ENCODE results near the gene KCNK3.
A peak's percentile ranks its signal among the peaks of the same experiment; 100 is the strongest.
"Not testable (repeated sequence)": the region's sequence is repeated elsewhere in the genome, so short reads cannot be mapped to it uniquely, and the experiment has no call there.

The KCNK3 gene

DNA sequence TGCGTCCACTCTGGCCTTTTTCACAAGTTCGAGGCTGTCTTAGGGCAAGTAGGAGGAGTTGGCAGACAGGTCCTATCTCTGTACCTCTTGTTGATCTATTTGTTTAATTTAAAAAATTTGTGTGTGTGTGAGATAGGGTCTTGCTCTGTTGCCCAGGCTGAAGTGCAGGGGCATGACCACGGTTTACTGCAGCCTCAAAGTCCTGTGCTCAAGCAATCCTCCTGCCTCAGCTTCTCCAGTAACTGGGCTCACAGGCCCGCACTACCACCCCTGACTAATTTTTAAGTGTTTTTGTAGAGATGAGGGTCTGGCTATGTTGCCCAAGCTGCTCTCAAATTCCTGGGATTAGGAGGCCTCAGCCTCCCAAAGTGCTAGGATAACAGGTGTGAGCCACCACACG, 67.3 kb downstream of the KCNK3 start:
- no peak for DNase-seq

DNA sequence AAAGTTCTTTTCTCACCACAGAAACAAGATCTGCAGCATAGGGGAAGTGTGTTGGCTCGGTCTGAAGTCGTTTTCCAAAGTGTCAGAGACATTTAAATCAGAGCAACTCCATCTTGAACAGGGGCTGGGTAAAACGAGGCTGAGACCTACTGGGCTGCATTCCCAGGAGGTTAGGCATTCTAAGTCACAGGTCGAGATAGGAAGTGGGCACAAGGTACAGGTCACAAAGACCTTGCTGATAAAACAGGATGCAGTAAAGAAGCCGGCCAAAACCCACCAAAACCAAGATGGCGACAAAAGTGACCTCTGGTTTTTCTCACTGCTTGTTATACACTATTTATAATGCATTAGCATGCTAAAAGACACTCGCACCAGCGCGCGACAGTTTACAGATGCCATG, 68.5 kb downstream of the KCNK3 start:
- DNase-seq = not testable (repeated sequence)

DNA sequence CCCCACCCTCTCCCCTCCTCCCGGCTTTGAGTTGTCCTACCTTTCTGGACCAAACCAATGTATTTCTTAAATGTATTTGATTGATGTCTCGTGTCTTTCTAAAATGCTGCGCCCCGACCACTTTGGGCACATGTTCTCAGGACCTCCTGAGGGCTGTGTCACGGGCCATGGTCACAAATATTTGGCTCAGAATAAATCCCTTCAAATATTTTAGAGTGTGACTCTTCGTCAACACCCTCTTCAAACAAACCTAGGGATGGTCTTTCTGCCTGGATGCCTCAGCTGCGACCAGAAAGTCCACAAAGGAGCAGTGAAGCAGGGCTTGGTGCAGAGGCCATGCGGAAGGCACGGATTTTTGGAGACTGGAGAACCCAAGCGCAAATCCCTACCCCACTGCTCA, 70.5 kb downstream of the KCNK3 start:
- no peak for DNase-seq

DNA sequence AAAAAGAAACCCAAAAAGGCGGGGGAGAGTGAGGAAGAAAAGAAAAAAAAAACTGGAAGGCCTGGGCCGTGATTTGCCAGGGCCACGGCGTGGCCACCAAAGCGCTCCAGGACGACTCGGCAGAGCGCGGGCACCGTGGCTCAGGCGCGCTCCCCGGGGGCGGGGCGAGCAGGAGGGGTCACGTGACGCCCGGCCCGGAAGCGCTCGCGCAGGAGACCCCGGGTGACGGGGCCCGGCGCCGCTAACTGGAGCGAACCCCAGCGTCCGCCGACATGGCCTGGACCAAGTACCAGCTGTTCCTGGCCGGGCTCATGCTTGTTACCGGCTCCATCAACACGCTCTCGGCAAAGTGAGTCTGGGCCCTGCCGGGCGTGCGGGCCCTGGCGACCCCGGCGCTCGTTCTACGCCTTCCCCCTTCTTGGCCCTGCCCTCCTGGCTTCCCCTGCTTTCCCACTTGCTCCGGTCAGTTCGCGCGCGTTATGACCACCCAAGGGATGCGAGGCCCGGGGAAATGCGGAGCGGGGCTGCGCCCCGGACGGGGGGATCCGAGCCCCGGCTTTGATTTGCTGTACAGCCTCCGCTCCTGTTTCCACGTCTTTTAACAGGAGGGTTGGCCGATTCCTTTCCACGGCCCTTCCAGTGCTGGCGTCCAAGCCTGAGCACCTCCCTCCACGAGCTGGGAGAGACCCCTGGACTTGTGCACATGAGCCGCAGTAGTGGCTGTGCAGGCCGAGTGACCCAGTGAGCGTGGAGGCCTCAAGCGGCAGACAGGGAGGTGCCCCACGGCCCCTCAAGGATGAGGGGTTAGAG, 71.8 kb downstream of the KCNK3 start, which contains the start of gene SLC35F6:
Gene SLC35F6 (plus strand): TSS at position 207 of the 810 bp plus-strand sequence. CDS start 66 bp downstream, at position 273.
- DNase-seq = peak; percentile 85

DNA sequence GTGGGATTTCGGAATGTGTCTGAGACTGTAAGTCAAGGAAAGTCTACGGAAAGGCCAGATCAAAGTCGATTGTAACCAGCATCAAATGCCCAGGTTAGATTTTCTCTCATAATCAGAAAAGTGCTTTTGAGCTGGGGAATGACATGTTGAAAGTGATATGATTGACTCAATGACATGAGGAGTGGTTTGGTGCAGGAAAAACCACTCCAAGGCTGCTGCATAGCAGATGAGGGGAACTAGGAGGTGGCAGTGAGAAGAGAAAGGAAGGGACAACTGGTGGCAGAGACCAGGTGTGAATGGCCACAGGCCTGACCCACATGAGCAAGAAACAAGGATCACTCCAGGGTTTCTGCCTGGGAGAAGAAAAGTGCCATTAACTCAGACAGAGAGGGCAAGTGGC, 72.4 kb downstream of the KCNK3 start:
- DNase-seq = no peak

DNA sequence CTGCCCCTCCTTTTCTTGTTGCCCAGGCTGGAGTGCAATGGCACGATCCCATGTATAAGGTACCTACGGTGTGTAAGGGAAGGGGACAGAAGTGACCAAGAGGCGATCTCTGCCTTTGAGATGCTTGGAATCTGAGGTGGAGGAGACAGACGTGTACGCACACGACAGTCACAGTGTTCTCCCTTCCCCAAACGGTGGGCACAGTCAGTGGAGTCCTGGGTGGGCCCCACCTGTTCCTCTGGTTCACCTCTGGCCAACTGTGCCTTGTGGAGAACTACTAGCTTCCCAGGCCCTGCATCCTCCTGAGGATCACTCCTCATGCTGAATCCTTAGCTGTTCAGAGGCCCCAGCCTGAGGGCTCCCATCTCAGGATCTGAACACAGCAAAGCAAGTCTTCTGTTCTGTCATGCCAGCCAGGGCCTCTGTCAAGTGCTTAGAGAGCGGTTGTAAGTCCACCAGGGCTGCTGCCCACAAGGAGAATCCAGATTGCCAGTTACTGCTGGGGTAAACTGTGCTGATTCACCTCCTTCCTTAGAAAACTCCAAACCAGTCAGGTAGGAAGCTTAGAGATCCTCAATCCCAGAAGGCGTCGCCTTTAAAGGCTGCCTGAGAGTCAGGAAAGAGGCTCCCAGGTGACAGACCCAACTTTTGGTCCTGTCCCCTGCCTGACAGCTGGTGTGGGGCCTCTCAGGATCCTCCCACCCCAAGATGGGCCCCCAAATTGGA, 73.1 kb downstream of the KCNK3 start:
- no peak for DNase-seq

DNA sequence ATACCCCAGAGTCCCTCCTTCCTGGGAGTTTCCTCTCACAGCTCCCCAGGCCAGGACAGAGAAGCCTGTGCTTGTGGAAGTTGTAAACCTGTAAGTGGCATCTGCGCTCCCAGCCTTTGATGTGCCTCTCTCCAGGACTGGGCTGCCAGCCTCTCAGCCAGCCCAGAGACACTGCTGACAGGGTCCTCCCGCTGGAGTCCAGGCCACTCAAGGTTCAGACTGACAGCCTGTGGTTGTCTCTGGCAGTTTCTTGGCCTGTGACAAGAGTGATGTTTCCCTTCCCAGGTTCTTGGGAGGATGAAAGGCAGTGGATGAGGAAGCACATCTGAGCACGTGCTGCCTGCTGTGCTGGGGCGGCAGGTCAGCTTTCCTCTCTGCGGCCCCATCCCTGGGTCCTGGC, 74.6 kb downstream of the KCNK3 start:
- no peak for DNase-seq

DNA sequence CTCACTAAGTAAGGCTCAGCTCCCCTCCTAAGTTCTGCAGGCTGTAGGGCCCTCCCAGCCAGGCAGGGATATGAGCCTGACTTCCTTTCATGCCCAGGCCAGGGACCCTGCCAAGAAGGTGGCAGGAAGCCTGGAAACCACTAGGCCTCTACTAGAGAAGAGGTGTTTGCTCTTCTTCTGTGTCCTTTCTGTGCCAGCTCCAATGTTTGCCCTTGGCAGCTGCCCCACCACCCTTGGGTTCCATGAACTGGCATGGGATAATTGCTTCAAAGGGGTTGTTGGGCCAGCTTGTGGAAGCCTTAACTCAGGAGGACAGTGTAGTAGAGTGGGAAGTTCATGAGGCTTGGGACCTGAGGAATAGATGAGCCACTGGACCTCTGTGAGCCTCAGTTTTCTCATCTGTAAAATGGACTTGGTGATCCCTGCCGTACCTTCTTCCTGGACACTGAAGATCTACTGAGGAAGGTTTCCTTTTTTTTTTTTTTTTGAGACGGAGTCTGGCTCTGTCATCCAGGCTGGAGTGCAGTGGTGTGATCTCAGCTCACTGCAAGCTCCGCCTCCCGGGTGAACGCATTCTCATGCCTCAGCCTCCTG, 75.5 kb downstream of the KCNK3 start:
- DNase-seq = no peak

DNA sequence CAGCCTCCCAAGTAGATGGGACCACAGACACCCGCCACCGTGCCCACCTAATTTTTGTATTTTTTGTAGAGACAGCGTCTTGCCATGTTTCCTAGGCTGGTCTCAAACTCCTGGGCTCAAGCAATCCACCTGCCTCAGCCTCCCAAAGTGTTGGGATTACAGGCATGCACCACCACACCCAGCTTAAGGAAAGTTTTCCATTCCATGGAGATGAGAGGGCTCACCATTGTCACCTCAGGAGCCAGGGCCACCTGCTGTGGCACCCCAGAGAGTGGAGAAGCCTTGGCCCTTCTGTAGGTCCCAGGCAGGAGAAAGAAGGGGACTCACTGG, 76.2 kb downstream of the KCNK3 start:
- no peak for DNase-seq

DNA sequence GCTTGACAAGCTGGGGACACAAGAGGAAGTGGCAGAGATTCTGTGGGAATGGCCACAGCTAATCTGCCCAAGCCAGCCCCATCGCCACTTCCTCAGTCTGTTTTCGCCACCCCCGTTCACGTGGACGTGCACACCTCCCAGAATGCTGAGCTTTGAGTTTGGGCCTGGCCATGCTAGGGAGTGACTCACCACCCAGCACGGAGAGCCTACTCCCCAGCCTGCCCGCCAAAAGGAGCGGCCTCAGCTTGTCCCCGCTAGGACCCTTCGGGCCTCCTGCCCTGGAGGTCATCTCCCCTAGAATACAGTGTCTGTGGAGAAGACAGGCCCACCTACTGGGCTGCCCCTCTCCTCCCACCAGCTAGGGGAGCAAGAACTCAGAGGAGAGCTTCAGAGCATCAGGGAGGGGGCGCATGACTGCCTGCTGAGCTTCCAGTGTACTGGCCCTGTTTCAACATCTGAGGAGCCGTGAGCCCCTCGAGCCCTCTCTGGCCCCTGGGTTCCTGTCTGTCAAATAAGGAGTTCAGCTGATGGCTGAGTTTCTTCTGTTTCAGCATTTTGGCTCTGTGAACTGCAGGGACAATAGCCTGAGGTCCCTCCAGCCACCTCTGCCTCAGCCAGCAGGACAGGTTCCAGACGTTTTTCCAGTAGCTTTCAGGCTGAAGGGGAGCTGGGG, 76.7 kb downstream of the KCNK3 start:
- DNase-seq = no peak

DNA sequence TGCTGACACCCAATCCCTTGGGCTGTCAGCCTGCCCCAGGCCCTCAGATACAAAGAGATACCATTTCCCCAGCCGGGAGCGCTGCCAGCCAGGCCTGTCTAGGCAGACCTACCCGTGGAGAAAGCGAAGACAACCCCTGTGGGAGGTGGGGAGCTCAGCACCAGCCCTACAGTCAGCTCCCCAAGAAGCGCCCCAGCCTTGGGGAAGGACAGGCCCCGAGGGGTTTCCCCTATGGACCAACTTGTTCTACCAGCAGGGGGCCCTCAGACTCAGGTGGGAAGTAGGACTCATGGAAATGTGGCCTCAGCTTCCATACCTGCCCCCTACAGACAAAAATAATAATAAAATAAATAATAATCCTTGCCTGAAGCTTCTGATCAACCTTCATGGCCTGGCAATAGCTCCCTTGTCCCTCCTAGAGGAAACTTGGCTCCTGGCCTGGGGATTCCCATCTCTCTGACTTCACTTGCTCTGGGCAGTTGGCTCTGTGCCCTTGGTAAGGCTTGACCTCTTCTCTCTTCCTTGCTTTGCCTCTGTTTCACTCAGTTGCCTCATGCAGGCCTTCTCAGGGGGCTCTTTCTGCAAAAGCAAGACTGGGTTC, 78.6 kb downstream of the KCNK3 start:
- no peak for DNase-seq

DNA sequence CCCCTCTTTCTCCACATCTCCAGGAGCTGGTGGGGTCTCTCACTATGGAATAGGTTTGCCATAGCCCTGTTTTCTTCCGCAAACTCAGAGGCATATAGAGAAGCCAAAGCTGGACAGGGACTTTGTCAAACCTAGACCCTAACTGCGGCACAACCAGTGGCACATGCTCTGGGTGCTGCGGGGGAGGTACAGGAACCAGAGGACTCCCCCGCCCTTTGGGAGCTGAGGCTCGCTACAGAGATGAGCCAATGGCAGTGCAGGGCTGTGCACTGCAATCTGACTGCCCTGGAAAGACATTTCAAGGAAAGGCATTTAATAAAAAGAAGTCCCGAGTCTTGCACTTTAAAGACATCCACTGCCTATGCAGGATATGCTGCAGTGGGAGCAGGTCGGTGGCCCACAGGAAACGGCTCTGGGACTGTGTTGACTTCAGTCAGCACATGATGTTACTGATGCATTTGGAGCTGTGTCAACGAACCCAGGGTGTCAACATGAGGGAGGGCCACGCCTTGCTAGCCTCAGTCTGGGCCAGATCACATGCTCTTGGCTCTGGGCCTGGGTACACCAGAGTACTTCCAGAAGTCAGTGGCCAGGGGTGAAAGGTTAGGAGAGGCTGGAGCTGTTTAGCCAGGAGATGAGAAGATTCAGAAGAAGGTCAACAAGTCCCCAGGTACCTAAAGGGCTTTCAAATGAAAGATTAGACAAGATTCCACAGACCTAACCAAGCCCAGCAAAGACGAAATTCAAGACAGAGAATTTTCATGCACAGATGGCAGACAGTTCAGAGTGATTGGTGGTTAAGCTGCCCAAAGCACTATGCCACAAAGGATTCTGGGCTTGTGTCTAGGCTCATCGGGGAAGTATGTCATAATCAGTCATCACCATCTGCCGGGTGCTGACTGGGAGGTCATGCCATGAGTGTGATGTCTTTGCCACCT, 79.8 kb downstream of the KCNK3 start:
- DNase-seq = no peak

DNA sequence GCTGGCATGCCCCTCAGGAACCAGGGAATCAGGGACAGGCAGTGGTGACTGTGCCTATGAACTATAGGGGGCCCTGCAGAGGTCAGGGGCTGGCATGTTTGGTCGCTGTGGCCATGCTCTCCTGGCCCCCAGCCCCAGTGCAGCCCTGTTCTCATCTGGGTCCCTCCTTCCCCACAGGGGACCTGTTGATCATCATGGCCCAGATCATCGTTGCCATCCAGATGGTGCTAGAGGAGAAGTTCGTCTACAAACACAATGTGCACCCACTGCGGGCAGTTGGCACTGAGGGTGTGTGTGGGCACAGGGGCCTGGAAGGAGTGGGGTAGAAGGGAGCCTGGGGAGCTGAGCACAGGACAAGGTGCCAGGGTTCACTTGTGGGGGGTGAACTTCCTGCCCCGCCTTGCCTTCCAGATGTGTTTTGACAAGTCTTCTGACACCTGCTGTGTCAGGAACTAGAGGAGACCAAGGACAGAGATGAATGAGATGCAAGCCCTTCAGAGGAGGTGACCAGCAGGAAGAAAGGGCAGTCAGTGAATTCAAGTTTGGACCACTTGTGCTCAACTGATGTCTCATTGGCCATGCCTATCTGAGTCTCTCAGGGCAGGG, 83.8 kb downstream of the KCNK3 start:
- no peak for DNase-seq

DNA sequence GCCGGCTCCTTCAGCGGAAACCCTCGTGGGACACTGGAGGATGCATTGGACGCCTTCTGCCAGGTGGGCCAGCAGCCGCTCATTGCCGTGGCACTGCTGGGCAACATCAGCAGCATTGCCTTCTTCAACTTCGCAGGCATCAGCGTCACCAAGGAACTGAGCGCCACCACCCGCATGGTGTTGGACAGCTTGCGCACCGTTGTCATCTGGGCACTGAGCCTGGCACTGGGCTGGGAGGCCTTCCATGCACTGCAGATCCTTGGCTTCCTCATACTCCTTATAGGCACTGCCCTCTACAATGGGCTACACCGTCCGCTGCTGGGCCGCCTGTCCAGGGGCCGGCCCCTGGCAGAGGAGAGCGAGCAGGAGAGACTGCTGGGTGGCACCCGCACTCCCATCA, 85.6 kb downstream of the KCNK3 start:
- no peak for DNase-seq

DNA sequence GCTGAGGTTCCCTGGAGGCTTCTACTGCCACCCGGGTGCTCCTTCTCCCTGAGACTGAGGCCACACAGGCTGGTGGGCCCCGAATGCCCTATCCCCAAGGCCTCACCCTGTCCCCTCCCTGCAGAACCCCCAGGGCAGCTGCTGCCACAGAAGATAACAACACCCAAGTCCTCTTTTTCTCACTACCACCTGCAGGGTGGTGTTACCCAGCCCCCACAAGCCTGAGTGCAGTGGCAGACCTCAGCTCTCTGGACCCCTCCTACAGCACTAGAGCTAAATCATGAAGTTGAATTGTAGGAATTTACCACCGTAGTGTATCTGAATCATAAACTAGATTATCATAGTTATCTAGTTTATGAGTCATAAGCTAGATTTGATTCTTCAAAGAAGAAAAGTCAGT, 86.0 kb downstream of the KCNK3 start:
- DNase-seq = no peak

DNA sequence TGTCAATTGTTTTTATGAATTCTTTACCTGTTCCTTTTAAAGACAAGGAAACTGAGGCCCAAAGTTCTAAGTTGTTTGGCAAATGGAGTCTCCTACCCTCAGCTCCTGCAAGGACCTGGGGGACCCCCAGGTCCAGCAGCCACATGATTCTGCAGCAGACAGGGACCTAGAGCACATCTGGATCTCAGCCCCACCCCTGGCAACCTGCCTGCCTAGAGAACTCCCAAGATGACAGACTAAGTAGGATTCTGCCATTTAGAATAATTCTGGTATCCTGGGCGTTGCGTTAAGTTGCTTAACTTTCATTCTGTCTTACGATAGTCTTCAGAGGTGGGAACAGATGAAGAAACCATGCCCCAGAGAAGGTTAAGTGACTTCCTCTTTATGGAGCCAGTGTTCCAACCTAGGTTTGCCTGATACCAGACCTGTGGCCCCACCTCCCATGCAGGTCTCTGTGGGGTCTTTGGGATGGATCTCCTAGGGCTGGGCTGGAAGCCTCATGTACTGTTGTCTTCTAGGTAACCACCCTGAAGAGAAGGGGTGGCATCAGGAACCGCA, 87.8 kb downstream of the KCNK3 start:
- DNase-seq = no peak
